Testis (tissue), 3 donors: ENCODE results near the gene RAMAC. TPM values are rescaled to one million over a fixed set of nuclear protein-coding genes. Genes with fewer than 3 reads are reported as not detected.

ENCODE experiments used
- DNase-seq: peaks from one replicate; pipeline ENCODE4 v3.0.0-alpha.2; 2019
- H3K27ac ChIP-seq, 2 donors: fragments of 200-600 bp; sonication (generic); one replicate each; pipeline ENCODE4 v1.5.1; 2019
- H3K27me3 ChIP-seq: fragments of 200-600 bp; sonication (generic); one replicate; pipeline ENCODE4 v1.5.1; 2019
- H3K36me3 ChIP-seq: fragments of 200-600 bp; sonication (generic); one replicate; pipeline ENCODE4 v1.5.1; 2017; ENCODE audit warnings: low read depth; ENCODE audit errors: missing control alignments
- H3K4me1 ChIP-seq: fragments of 200-600 bp; sonication (generic); one replicate; pipeline ENCODE4 v1.5.1; 2019
- H3K4me3 ChIP-seq, 2 donors: fragments of 200-600 bp; sonication (generic); one replicate each; pipeline ENCODE4 v1.5.1; 2017 to 2019
- H3K9me3 ChIP-seq: fragments of 200-600 bp; sonication (generic); one replicate; pipeline ENCODE4 v1.5.1; 2017
- POLR2A ChIP-seq: fragments of 450-650 bp; IDR thresholded peaks from one replicate; pipeline ENCODE4 v1.6.1; 2017; ENCODE audit warnings: antibody characterized with exemption, mild to moderate bottlenecking, moderate library complexity
- WGBS, 2 donors: methylation state at CpG; one replicate each; pipeline ENCODE4 v1.1.5; 2018; 5-methylcytosine and 5-hydroxymethylcytosine counted together
- intact Hi-C: fragments of 100-400 bp; cut with DNase I; formaldehyde crosslinking; loops from one replicate; pipeline ENCODE4 v1.15.1; 2023; ENCODE audit warnings: low total_unique reads
- polyA plus RNA-seq: library from polyadenylated mRNA; stranded (reverse); fragments of 350-450 nt; fragmentation: Illumina TruSeq; extraction: RNeasy Lipid Tissue Mini Kit (QIAGEN cat#74804); gene quantifications from one replicate; pipeline ENCODE4 v1.2.3, GENCODE V29; 2014; ENCODE audit warnings: low read depth, low replicate concordance; ENCODE audit not compliant: insufficient read depth
- total RNA-seq, 2 donors: library from RNA; depleted of rRNA; stranded (reverse); fragments of >200 nt; gene quantifications; one replicate each; pipeline ENCODE4 v1.2.3, GENCODE V29; 2016
- TF ChIP-seq, protein P1 (sequence below), 3 experiments: fragments of 450-650 bp in 2 of 3; fragments of 200-600 bp in 1 of 3; sonication (generic) in 1 of 3; IDR thresholded peaks; one replicate each; pipeline ENCODE4 v1.5.1; 2016 to 2019; ENCODE audit warnings: antibody characterized with exemption in 3 of 3, mild to moderate bottlenecking in 2 of 3, moderate library complexity in 1 of 3

RAMAC gene
- total and polyA plus RNA-seq, 3 donors from 2014 or later, result 21.2 to 33.5 (median 26.9) TPM

DNA sequence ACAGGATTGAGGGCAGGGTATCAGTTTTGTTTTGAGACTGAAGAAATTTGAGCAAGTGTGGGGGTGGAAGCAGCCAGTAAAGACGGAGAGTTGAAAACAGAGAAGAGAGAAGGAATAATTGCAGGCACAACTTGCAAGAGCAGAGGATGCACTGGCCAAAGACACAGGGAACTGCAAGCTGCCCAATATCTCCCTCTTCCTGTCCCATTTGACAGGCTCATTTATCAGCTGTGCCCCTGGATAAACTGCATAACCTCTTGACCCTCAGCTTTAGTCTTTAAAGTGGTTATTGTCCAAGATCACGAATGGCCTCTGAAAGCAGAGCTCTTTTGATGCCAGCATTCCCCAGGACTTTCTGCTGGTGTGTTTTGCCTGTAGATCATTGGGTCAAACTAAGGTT is 5.0 kb upstream of the RAMAC start:
- H3K4me3 ChIP-seq, result no peak overlapping the region
- H3K9me3 ChIP-seq, result no peaks in the 10 kb centered on the region
- WGBS, 2 donors, result 44 to 59% methylated on average over 2 of the region's 2 CpGs
- DNase-seq, result no peak
- no peaks in the 10 kb centered on the region for H3K27me3 ChIP-seq
- no peak for TF ChIP-seq POLR2A
- TF ChIP-seq, protein P1, sequence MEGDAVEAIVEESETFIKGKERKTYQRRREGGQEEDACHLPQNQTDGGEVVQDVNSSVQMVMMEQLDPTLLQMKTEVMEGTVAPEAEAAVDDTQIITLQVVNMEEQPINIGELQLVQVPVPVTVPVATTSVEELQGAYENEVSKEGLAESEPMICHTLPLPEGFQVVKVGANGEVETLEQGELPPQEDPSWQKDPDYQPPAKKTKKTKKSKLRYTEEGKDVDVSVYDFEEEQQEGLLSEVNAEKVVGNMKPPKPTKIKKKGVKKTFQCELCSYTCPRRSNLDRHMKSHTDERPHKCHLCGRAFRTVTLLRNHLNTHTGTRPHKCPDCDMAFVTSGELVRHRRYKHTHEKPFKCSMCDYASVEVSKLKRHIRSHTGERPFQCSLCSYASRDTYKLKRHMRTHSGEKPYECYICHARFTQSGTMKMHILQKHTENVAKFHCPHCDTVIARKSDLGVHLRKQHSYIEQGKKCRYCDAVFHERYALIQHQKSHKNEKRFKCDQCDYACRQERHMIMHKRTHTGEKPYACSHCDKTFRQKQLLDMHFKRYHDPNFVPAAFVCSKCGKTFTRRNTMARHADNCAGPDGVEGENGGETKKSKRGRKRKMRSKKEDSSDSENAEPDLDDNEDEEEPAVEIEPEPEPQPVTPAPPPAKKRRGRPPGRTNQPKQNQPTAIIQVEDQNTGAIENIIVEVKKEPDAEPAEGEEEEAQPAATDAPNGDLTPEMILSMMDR (IDR thresholded peaks at IDR 0.05), result no peak
- H3K4me1 ChIP-seq, result peaks cover 4% of the 10 kb centered on the region
- H3K36me3 ChIP-seq, result no peaks in the 10 kb centered on the region
- H3K27ac ChIP-seq, result no peak overlapping the region
- intact Hi-C loops, result no loop called here

GRCh38 chr15:82986442-82986780 is 401 bp downstream of the RAMAC start:
- Histone ChIP-seq H3K4me3 (peak overlapping the region; percentile 68 to 91), H3K9me3 (no peaks in the 10 kb centered on the region), H3K4me1 (peaks cover 10% of the 10 kb centered on the region), H3K27ac (peak overlapping the region; percentile 74 to 83), H3K27me3 (no peaks in the 10 kb centered on the region), H3K36me3 (no peaks in the 10 kb centered on the region)
- intact Hi-C loops, result no loop called here
- TF ChIP-seq, protein P1 (IDR thresholded peaks at IDR 0.05), result no peak
- TF ChIP-seq POLR2A, result no peak
- no peak for DNase-seq
- 0% methylated on average over 12 of the region's 12 CpGs for WGBS, 2 donors

DNA sequence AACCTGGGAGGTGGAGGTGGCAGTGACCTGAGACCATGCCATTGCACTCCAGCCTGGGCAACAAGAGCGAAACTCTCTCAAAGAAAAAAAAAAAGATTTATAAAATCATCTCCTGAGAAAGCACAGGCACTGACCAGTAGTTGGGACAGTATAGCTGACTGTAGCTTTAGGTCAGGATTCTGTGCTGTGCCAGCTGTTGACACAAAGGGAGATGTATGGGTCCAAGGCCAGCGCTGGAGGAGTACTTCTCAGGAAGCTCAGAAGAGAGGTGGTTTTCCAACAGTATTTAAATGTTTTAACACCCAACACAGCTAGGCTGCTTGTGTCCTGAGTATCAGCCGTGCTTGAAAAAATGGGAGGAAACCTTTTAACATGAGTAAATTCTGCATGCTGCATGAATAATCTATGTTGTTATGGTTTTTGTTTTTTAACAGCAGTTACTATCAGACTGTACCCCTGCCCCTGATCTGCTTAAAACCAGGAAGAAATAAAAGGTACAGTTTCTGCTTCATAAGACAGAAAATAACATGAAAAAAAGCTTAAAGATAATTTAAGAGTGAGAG is 6.5 kb downstream of the RAMAC start:
- intact Hi-C loops, result no loop called here
- TF ChIP-seq, protein P1 (IDR thresholded peaks at IDR 0.05), result no peak
- no peak for TF ChIP-seq POLR2A

GRCh38 chr15:82993144-82993543 is 7.1 kb downstream of the RAMAC start:
- intact Hi-C loops, result no loop called here

More for the DNA sequence above, 6.5 kb downstream of the RAMAC start:
- Histone ChIP-seq H3K36me3 (no peaks in the 10 kb centered on the region), H3K4me1 (no peaks in the 10 kb centered on the region), H3K27ac (no peak overlapping the region), H3K27me3 (no peaks in the 10 kb centered on the region), H3K9me3 (no peaks in the 10 kb centered on the region), H3K4me3 (no peak overlapping the region)
- DNase-seq, result no peak
- 85 to 90% methylated on average over 3 of the region's 3 CpGs for WGBS, 2 donors

More at GRCh38 chr15:82993144-82993543, 7.1 kb downstream of the RAMAC start:
- DNase-seq, result no peak
- Histone ChIP-seq H3K27ac (no peak overlapping the region), H3K27me3 (no peaks in the 10 kb centered on the region), H3K4me1 (no peaks in the 10 kb centered on the region), H3K36me3 (no peaks in the 10 kb centered on the region), H3K9me3 (no peaks in the 10 kb centered on the region), H3K4me3 (no peak overlapping the region)
- WGBS, 2 donors, result 86 to 89% methylated on average over 4 of the region's 4 CpGs
- no peak for TF ChIP-seq POLR2A
- TF ChIP-seq, protein P1 (IDR thresholded peaks at IDR 0.05), result no peak
